Right lobe of liver (tissue), 6 donors: ENCODE results near the gene ATP4A. TPM values are rescaled to one million over a fixed set of nuclear protein-coding genes. Genes with fewer than 3 reads are reported as not detected.
"Not testable (repeated sequence)": the region's sequence is repeated elsewhere in the genome, so short reads cannot be mapped to it uniquely, and the experiment has no call there.

ENCODE experiments used
- ATAC-seq, 4 donors: fragments of 200-7000 bp; cut with Tn5 transposase; one replicate each; pipeline ENCODE4 v1.9.1; 2020; ENCODE audit warnings: mild to moderate bottlenecking in 4 of 4, moderate library complexity in 4 of 4
- DNase-seq, 3 donors: peaks; one replicate each; pipeline ENCODE4 v3.0.0-alpha.2; 2020
- H3K27ac ChIP-seq, 3 donors: fragments of 200-600 bp; one replicate each; pipeline ENCODE4 v1.8.0; 2022
- H3K27me3 ChIP-seq, 2 donors: fragments of 200-600 bp; one replicate each; pipeline ENCODE4 v1.8.0; 2022
- H3K36me3 ChIP-seq, 4 donors: fragments of 200-600 bp; sonication (generic) in 1 of 4; one replicate each; pipeline versions ENCODE4 v1.5.1 to v1.8.0; 2017 to 2022; ENCODE audit warnings: control low read depth in 1 of 4
- H3K4me1 ChIP-seq, 4 donors: fragments of 200-600 bp; sonication (generic) in 1 of 4; one replicate each; pipeline versions ENCODE4 v1.5.1 to v1.8.0; 2017 to 2022; ENCODE audit warnings: control low read depth in 1 of 4
- H3K4me3 ChIP-seq, 3 donors: fragments of 200-600 bp; one replicate each; pipeline ENCODE4 v1.8.0; 2022
- H3K9me3 ChIP-seq, 4 donors: fragments of 200-600 bp; sonication (generic) in 1 of 4; one replicate each; pipeline versions ENCODE4 v1.5.1 to v1.8.0; 2017 to 2022; ENCODE audit warnings: control low read depth in 1 of 4
- CTCF ChIP-seq, 4 donors: fragments of 200-600 bp in 3 of 4; fragments of 450-650 bp in 1 of 4; IDR thresholded peaks; one replicate each; pipeline versions ENCODE4 v1.5.1 to v1.8.0; 2016 to 2022; ENCODE audit warnings: antibody characterized with exemption in 4 of 4, mild to moderate bottlenecking in 2 of 4
- POLR2A ChIP-seq: fragments of 450-650 bp; IDR thresholded peaks from one replicate; pipeline ENCODE4 v1.6.1; 2017; ENCODE audit warnings: antibody characterized with exemption, mild to moderate bottlenecking
- WGBS: methylation state at CpG from one replicate; pipeline ENCODE4 v1.1.6; 2018; ENCODE audit warnings: low coverage, low lambda C conversion rate; ENCODE audit not compliant: insufficient coverage; ENCODE audit errors: missing lambda C conversion rate; 5-methylcytosine and 5-hydroxymethylcytosine counted together
- intact Hi-C, 2 donors: fragments of 100-400 bp; cut with DNase I; formaldehyde crosslinking; loops; one replicate each; pipeline versions ENCODE4 v1.11.2 to v1.14.1; 2022
- total RNA-seq, 6 experiments: library from RNA; depleted of rRNA in 2 of 6; stranded (reverse); fragments of >200 nt in 2 of 6; fragmentation: NEBNext Ultra II Directional in 3 of 6; extraction: Animal tissue kit (Norgen Biotek cat#: 25700) in 3 of 6; gene quantifications; one replicate each; pipeline versions ENCODE4 v1.1.0 to v1.2.4, GENCODE V29; 2016 to 2023
- donor health status: DM: no; HTN: yes; CAD: no.
- donor health status: DM: no; HTN: no; CAD: no.
- donor health status: DM: no; HTN: no; CAD: no.
- donor health status: DM: no; HTN: yes; CAD: no.
- donor health status: DM: no; HTN: yes; CAD: no.

Gene ATP4A
- total RNA-seq, 6 experiments from 2014 or later: 0.06 TPM; not detected in 5

DNA sequence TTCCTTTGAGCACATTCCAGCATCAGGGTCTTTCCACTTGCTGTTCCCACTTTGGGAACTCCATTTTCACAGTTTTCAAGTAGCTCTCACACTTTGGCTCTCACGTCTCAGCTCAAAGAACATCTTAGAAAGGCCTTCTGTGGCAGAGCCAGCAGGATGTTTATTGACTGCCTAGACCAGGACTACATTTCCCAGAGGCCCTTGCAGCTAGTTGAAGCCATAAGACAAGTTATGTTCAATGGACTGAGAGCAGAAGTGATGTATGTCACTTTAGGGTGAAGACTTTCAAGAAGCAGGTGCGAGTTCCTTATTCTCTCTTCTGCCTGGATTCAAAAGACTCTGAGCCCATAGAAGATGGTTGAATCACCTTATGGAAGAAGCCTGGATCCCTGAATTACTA lies 44.8 kb upstream of the ATP4A start:
- DNase-seq (no peak), ATAC-seq (no peak)
- 46% methylated on average over 2 of the region's 2 CpGs for WGBS
- TF ChIP-seq POLR2A (no peak), CTCF (IDR thresholded peaks at IDR 0.05) (no peak)
- H3K27me3 ChIP-seq: no peaks in the 10 kb centered on the region
- no peak overlapping the region for H3K27ac ChIP-seq
- H3K4me1 ChIP-seq: peaks cover 0 to 5% (median 2%) of the 10 kb centered on the region in 4 donors
- H3K9me3 ChIP-seq: no peaks in the 10 kb centered on the region
- H3K36me3 ChIP-seq: no peaks in the 10 kb centered on the region
- H3K4me3 ChIP-seq: no peak overlapping the region
- intact Hi-C loops: no loop called here

- no peak for DNase-seq
These were observed 44.2 kb upstream of the ATP4A start for GRCh38 chr19:35607661-35608060.

GRCh38 chr19:35607170-35607569 lies 43.7 kb upstream of the ATP4A start:
- DNase-seq, H3K4me3 ChIP-seq, H3K36me3 ChIP-seq, intact Hi-C loops, H3K27ac ChIP-seq, H3K4me1 ChIP-seq, H3K27me3 ChIP-seq, H3K9me3 ChIP-seq, ATAC-seq: not testable (repeated sequence)
- 85% methylated on average over 8 of the region's 8 CpGs for WGBS

More at GRCh38 chr19:35607661-35608060, 44.2 kb upstream of the ATP4A start:
- intact Hi-C loops: no loop called here
- H3K36me3 ChIP-seq: no peaks in the 10 kb centered on the region
- peaks cover 0 to 3% (median 0%) of the 10 kb centered on the region in 4 donors for H3K4me1 ChIP-seq
- no peaks in the 10 kb centered on the region for H3K27me3 ChIP-seq
- WGBS: 53% methylated on average over 3 of the region's 3 CpGs
- ATAC-seq: no peak
- TF ChIP-seq POLR2A (no peak), CTCF (IDR thresholded peaks at IDR 0.05) (no peak)
- H3K4me3 ChIP-seq: no peak overlapping the region
- H3K9me3 ChIP-seq: no peaks in the 10 kb centered on the region
- H3K27ac ChIP-seq: no peak overlapping the region

DNA sequence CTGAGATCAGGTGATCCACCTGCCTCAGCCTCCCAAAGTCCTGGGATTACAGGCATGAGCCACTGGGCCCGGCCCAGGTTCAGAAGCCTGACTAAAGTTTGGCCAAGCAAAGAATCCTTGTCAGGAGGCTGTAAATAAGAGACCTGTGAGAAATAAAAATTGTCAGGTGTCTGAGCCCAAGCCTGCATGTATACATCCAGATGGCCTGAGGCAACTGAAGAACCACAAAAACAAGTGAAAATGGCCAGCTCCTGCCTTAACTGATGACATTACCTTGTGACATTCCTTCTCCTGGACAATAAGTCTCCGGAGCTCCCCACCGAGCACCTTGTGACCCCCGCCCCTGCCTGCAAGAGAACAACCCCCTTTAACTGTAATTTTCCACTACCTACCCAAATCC lies 41.0 kb upstream of the ATP4A start:
- H3K36me3 ChIP-seq, H3K4me1 ChIP-seq, H3K4me3 ChIP-seq, DNase-seq, H3K27me3 ChIP-seq, intact Hi-C loops, H3K27ac ChIP-seq, H3K9me3 ChIP-seq, ATAC-seq: not testable (repeated sequence)
- 72% methylated on average over 4 of the region's 4 CpGs for WGBS

DNA sequence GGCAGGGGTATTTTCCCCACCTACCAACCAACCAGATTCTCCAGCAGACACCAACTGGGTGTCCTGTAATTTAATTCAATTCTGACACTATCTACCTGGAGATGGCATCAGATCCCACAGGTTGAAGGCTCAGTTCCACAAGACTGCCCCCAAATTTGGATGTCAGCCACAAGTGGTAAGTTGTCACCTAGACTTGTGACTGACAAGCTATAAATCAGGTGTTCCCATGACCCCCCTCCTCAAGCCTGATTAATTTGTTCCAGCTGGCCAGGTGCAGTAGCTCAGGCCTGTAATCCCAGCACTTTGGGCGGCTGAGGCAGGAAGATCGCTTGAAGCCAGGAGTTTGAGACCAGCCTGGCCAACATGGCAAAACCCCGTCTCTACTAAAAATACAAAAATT lies 38.5 kb upstream of the ATP4A start:
- no peaks in the 10 kb centered on the region for H3K27me3 ChIP-seq
- no peaks in the 10 kb centered on the region for H3K9me3 ChIP-seq
- H3K4me3 ChIP-seq: no peak overlapping the region
- WGBS: no CpG with 5 or more reads among the region's 3 CpGs
- ATAC-seq (no peak), DNase-seq (no peak)
- TF ChIP-seq POLR2A (no peak), CTCF (IDR thresholded peaks at IDR 0.05) (no peak)
- H3K27ac ChIP-seq: no peak overlapping the region
- H3K36me3 ChIP-seq: no peaks in the 10 kb centered on the region
- intact Hi-C loops: no loop called here
- no peaks in the 10 kb centered on the region for H3K4me1 ChIP-seq
